Adipocyte (in vitro differentiated cells): ENCODE data around the gene RNASE8.
A peak's percentile ranks its signal among the peaks of the same experiment; 100 is the strongest.

Experiments used
- DNase-seq: peaks from one replicate; pipeline ENCODE4 v3.0.0-alpha.2; 2015; ENCODE audit warnings: low read depth
- H3K27me3 ChIP-seq: replicated peaks from 2 replicates; pipeline ENCODE4 v1.7.0; 2013; ENCODE audit warnings: mild to moderate bottlenecking, low read length, moderate library complexity; ENCODE audit not compliant: control insufficient read depth, insufficient read depth
- H3K36me3 ChIP-seq: 2 replicates; pipeline ENCODE4 v1.7.0; 2013; ENCODE audit warnings: low read length, mild to moderate bottlenecking, moderate library complexity; ENCODE audit not compliant: control insufficient read depth, insufficient read depth, severe bottlenecking
- H3K4me1 ChIP-seq: 2 replicates; pipeline ENCODE4 v1.7.0; 2013; ENCODE audit warnings: mild to moderate bottlenecking, low read length, moderate library complexity; ENCODE audit not compliant: control insufficient read depth, insufficient read depth
- H3K4me3 ChIP-seq: 2 replicates; pipeline ENCODE4 v1.7.0; 2013; ENCODE audit warnings: mild to moderate bottlenecking, low read length, moderate library complexity
- H3K9ac ChIP-seq: 2 replicates; pipeline ENCODE4 v1.7.0; 2013; ENCODE audit warnings: mild to moderate bottlenecking, low read length, moderate library complexity
- H3K9me3 ChIP-seq: 2 replicates; pipeline ENCODE4 v1.7.0; 2013; ENCODE audit warnings: mild to moderate bottlenecking, low read length, moderate library complexity; ENCODE audit not compliant: control insufficient read depth

Gene RNASE8

GRCh38 chr14:21020977-21021545 is 36.6 kb upstream of the RNASE8 start:
- H3K36me3 ChIP-seq, result no peaks in the 10 kb centered on the region
- DNase-seq, result no peak
- H3K27me3 ChIP-seq, result peaks cover 33% of the 10 kb centered on the region

GRCh38 chr14:21022686-21023085 is 34.9 kb upstream of the RNASE8 start:
- Histone ChIP-seq H3K27me3 (peaks cover 36% of the 10 kb centered on the region), H3K9ac (no peak overlapping the region), H3K9me3 (no peaks in the 10 kb centered on the region), H3K4me3 (no peak overlapping the region), H3K36me3 (no peaks in the 10 kb centered on the region), H3K4me1 (peaks cover 5% of the 10 kb centered on the region)
- DNase-seq, result no peak

More at GRCh38 chr14:21020977-21021545, 36.6 kb upstream of the RNASE8 start:
- Histone ChIP-seq H3K4me3 (no peak overlapping the region), H3K4me1 (peaks cover 5% of the 10 kb centered on the region), H3K9me3 (no peaks in the 10 kb centered on the region), H3K9ac (no peak overlapping the region)

GRCh38 chr14:21023174-21023573 is 34.4 kb upstream of the RNASE8 start:
- Histone ChIP-seq H3K9me3 (no peaks in the 10 kb centered on the region), H3K4me1 (peaks cover 5% of the 10 kb centered on the region)
- DNase-seq, result no peak

GRCh38 chr14:21023817-21024584 is 33.6 kb upstream of the RNASE8 start:
- Histone ChIP-seq H3K4me1 (peaks cover 5% of the 10 kb centered on the region), H3K9me3 (no peaks in the 10 kb centered on the region), H3K9ac (no peak overlapping the region), H3K27me3 (peaks cover 36% of the 10 kb centered on the region), H3K36me3 (no peaks in the 10 kb centered on the region), H3K4me3 (peak overlapping the region; percentile 74)
- no peak for DNase-seq

More at GRCh38 chr14:21023174-21023573, 34.4 kb upstream of the RNASE8 start:
- Histone ChIP-seq H3K4me3 (no peak overlapping the region), H3K36me3 (no peaks in the 10 kb centered on the region), H3K27me3 (peaks cover 36% of the 10 kb centered on the region), H3K9ac (no peak overlapping the region)

- DNase-seq, result peak; percentile 62
- H3K27me3 ChIP-seq, result peaks cover 37% of the 10 kb centered on the region
Observed at GRCh38 chr14:21024585-21025370, 32.8 kb upstream of the RNASE8 start, which contains the start of gene NDRG2. Gene NDRG2, minus strand, starts transcription at chr14:21025061. Its CDS starts 1,746 bp downstream, at chr14:21023315.

GRCh38 chr14:21025371-21026273 is 32.0 kb upstream of the RNASE8 start:
- Histone ChIP-seq H3K36me3 (no peaks in the 10 kb centered on the region), H3K4me3 (peak overlapping the region; percentile 70), H3K4me1 (peaks cover 3% of the 10 kb centered on the region), H3K9ac (peak overlapping the region; percentile 57), H3K27me3 (peaks cover 39% of the 10 kb centered on the region), H3K9me3 (no peaks in the 10 kb centered on the region)
- DNase-seq, result peak; percentile 30

More at GRCh38 chr14:21024585-21025370, 32.8 kb upstream of the RNASE8 start, which contains the start of gene NDRG2:
- peaks cover 3% of the 10 kb centered on the region for H3K4me1 ChIP-seq
- H3K9ac ChIP-seq, result peak within 1 kb of the TSS; percentile 57
- H3K4me3 ChIP-seq, result peak within 1 kb of the TSS; percentile 74
- no peaks in the 10 kb centered on the region for H3K9me3 ChIP-seq
- H3K36me3 ChIP-seq, result no peaks in the 10 kb centered on the region

GRCh38 chr14:21026274-21026987 is 31.2 kb upstream of the RNASE8 start:
- no peak overlapping the region for H3K9ac ChIP-seq
- no peak overlapping the region for H3K4me3 ChIP-seq
- H3K36me3 ChIP-seq, result no peaks in the 10 kb centered on the region
- H3K27me3 ChIP-seq, result peaks cover 39% of the 10 kb centered on the region
- DNase-seq, result no peak
- H3K9me3 ChIP-seq, result no peaks in the 10 kb centered on the region
- H3K4me1 ChIP-seq, result peaks cover 3% of the 10 kb centered on the region

GRCh38 chr14:21026988-21027315 is 30.7 kb upstream of the RNASE8 start:
- no peak for DNase-seq
- no peaks in the 10 kb centered on the region for H3K36me3 ChIP-seq
- H3K27me3 ChIP-seq, result peaks cover 38% of the 10 kb centered on the region
- no peak overlapping the region for H3K9ac ChIP-seq
- no peaks in the 10 kb centered on the region for H3K9me3 ChIP-seq
- peaks cover 3% of the 10 kb centered on the region for H3K4me1 ChIP-seq
- no peak overlapping the region for H3K4me3 ChIP-seq

- Histone ChIP-seq H3K36me3 (no peaks in the 10 kb centered on the region), H3K4me1 (no peaks in the 10 kb centered on the region)
- DNase-seq, result no peak
Observed at GRCh38 chr14:21029917-21030316, 27.7 kb upstream of the RNASE8 start, which contains the start of gene TPPP2. Gene TPPP2, plus strand, starts transcription at chr14:21030217. Its CDS starts 365 bp downstream, at chr14:21030582.

GRCh38 chr14:21030531-21030930 is 27.1 kb upstream of the RNASE8 start:
- Histone ChIP-seq H3K4me3 (no peak overlapping the region), H3K9ac (no peak overlapping the region), H3K36me3 (no peaks in the 10 kb centered on the region), H3K27me3 (peaks cover 32% of the 10 kb centered on the region), H3K9me3 (no peaks in the 10 kb centered on the region), H3K4me1 (no peaks in the 10 kb centered on the region)
- no peak for DNase-seq

More at GRCh38 chr14:21029917-21030316, 27.7 kb upstream of the RNASE8 start, which contains the start of gene TPPP2:
- H3K9me3 ChIP-seq, result no peaks in the 10 kb centered on the region
- H3K9ac ChIP-seq, result no peak within 1 kb of the TSS
- no peak within 1 kb of the TSS for H3K4me3 ChIP-seq
- peaks cover 34% of the 10 kb centered on the region for H3K27me3 ChIP-seq
